Neural progenitor cell (in vitro differentiated cells): ENCODE results near the gene TXNRD1. TPM values are rescaled to one million over a fixed set of nuclear protein-coding genes. Genes with fewer than 3 reads are reported as not detected.
"Not testable (repeated sequence)": the region's sequence is repeated elsewhere in the genome, so short reads cannot be mapped to it uniquely, and the experiment has no call there.

ENCODE experiments used
- DNase-seq: peaks from one replicate; pipeline ENCODE4 v3.0.0-alpha.2; 2016; ENCODE audit warnings: low spot score
- H2AFZ ChIP-seq: fragments of 200-600 bp; sonication (generic); replicated peaks from 2 replicates; pipeline ENCODE4 v1.6.1; 2016; ENCODE audit warnings: antibody characterized with exemption
- H3F3A ChIP-seq: fragments of 200-600 bp; sonication (generic); 2 replicates; pipeline ENCODE4 v1.6.1; 2016; ENCODE audit warnings: antibody characterized with exemption, low read depth
- H3K27ac ChIP-seq: fragments of 200-600 bp; sonication (generic); 2 replicates; pipeline ENCODE4 v1.5.1; 2016; ENCODE audit warnings: mild to moderate bottlenecking
- H3K27me3 ChIP-seq: fragments of 200-600 bp; sonication (generic); 2 replicates; pipeline ENCODE4 v1.6.1; 2016; ENCODE audit warnings: mild to moderate bottlenecking, moderate library complexity
- H3K36me3 ChIP-seq: fragments of 200-600 bp; sonication (generic); 2 replicates; pipeline ENCODE4 v1.5.1; 2016
- H3K4me1 ChIP-seq: fragments of 200-600 bp; sonication (generic); 2 replicates; pipeline ENCODE4 v1.6.1; 2016; ENCODE audit warnings: mixed run types
- H3K4me2 ChIP-seq: fragments of 200-600 bp; sonication (generic); 2 replicates; pipeline ENCODE4 v1.6.1; 2016
- H3K4me3 ChIP-seq: fragments of 200-600 bp; sonication (generic); 2 replicates; pipeline ENCODE4 v1.5.1; 2016
- H3K79me2 ChIP-seq: fragments of 200-600 bp; sonication (generic); 2 replicates; pipeline ENCODE4 v1.6.1; 2016; ENCODE audit warnings: low read depth
- H3K9ac ChIP-seq: fragments of 200-600 bp; sonication (generic); 2 replicates; pipeline ENCODE4 v1.6.1; 2016
- H3K9me3 ChIP-seq: fragments of 200-600 bp; sonication (generic); 2 replicates; pipeline ENCODE4 v1.5.1; 2016; ENCODE audit warnings: low read depth
- H4K20me1 ChIP-seq: fragments of 200-600 bp; sonication (generic); 2 replicates; pipeline ENCODE4 v1.6.1; 2016; ENCODE audit warnings: low read depth
- H3K27ac Mint-ChIP-seq: 3 replicates; pipeline ENCODE4 v1.8.0; 2021; ENCODE audit warnings: mixed read lengths
- H3K27me3 Mint-ChIP-seq: 2 replicates; pipeline ENCODE4 v1.8.0; 2022; ENCODE audit warnings: low read depth, mild to moderate bottlenecking, inconsistent platforms, moderate library complexity, mixed read lengths; ENCODE audit not compliant: insufficient read depth
- H3K36me3 Mint-ChIP-seq: 3 replicates; pipeline ENCODE4 v1.8.0; 2021; ENCODE audit warnings: mixed read lengths
- H3K4me1 Mint-ChIP-seq: 3 replicates; pipeline ENCODE4 v1.8.0; 2021; ENCODE audit warnings: mixed read lengths
- H3K4me3 Mint-ChIP-seq: 3 replicates; pipeline ENCODE4 v1.8.0; 2021; ENCODE audit warnings: mild to moderate bottlenecking, moderate library complexity, mixed read lengths
- H3K9me3 Mint-ChIP-seq: 3 replicates; pipeline ENCODE4 v1.8.0; 2020; ENCODE audit warnings: mixed read lengths
- CTCF ChIP-seq: fragments of 200-600 bp; sonication (generic); IDR thresholded peaks from 2 replicates; pipeline ENCODE4 v1.5.1; 2017; ENCODE audit warnings: antibody characterized with exemption, mild to moderate bottlenecking
- EZH2 ChIP-seq: fragments of 200-600 bp; sonication (generic); IDR thresholded peaks from 2 replicates; pipeline ENCODE4 v1.6.1; 2017; ENCODE audit warnings: antibody characterized with exemption, mild to moderate bottlenecking, moderate library complexity
- EZH2phosphoT487 ChIP-seq: fragments of 200-600 bp; sonication (generic); IDR thresholded peaks from 2 replicates; pipeline ENCODE4 v1.6.1; 2017; ENCODE audit warnings: antibody characterized with exemption
- total RNA-seq: library from RNA; depleted of rRNA; stranded (reverse); fragments of >200 nt; gene quantifications from 2 replicates; pipeline ENCODE4 v1.2.3, GENCODE V29; 2015; ENCODE audit warnings: low replicate concordance

Gene TXNRD1
- total RNA-seq, 1 donor from 2014 or later, result 99.8 TPM

GRCh38 chr12:104319918-104320626 lies 104.5 kb downstream of the TXNRD1 start:
- H3K4me3 ChIP-seq, result no peak overlapping the region
- H3K36me3 ChIP-seq, result peaks cover 55% of the 10 kb centered on the region
- DNase-seq, result no peak
- H4K20me1 ChIP-seq, result no peaks in the 10 kb centered on the region
- H3K9me3 ChIP-seq, result no peaks in the 10 kb centered on the region
- no peak overlapping the region for H3K4me2 ChIP-seq
- H3K27ac Mint-ChIP-seq, result no peak overlapping the region
- H3K4me1 ChIP-seq, result no peaks in the 10 kb centered on the region
- no peaks in the 10 kb centered on the region for H3K27me3 Mint-ChIP-seq
- no peak overlapping the region for H3K9ac ChIP-seq
- no peak for TF ChIP-seq EZH2
- no peak for TF ChIP-seq EZH2phosphoT487
- no peak for TF ChIP-seq CTCF
- H3F3A ChIP-seq, result no peaks in the 10 kb centered on the region
- peaks cover 39% of the 10 kb centered on the region for H3K36me3 Mint-ChIP-seq
- H3K4me1 Mint-ChIP-seq, result no peaks in the 10 kb centered on the region
- no peak overlapping the region for H3K4me3 Mint-ChIP-seq
- H3K27me3 ChIP-seq, result no peaks in the 10 kb centered on the region
- H3K27ac ChIP-seq, result no peak overlapping the region
- H2AFZ ChIP-seq, result no peak overlapping the region
- peaks cover 4% of the 10 kb centered on the region for H3K79me2 ChIP-seq
- H3K9me3 Mint-ChIP-seq, result peaks cover 6% of the 10 kb centered on the region

GRCh38 chr12:104320627-104321024 lies 105.0 kb downstream of the TXNRD1 start:
- Histone ChIP-seq H3K36me3 (peaks cover 53% of the 10 kb centered on the region), H3K79me2 (peaks cover 4% of the 10 kb centered on the region), H3F3A (no peaks in the 10 kb centered on the region), H3K4me1 (no peaks in the 10 kb centered on the region), H2AFZ (no peak overlapping the region), H3K4me3 (no peak overlapping the region), H3K9me3 (no peaks in the 10 kb centered on the region), H3K27ac (no peak overlapping the region), H3K9ac (no peak overlapping the region), H4K20me1 (no peaks in the 10 kb centered on the region), H3K4me2 (no peak overlapping the region), H3K27me3 (no peaks in the 10 kb centered on the region)
- Mint-ChIP-seq H3K27ac (no peak overlapping the region), H3K4me3 (no peak overlapping the region), H3K27me3 (no peaks in the 10 kb centered on the region), H3K9me3 (peaks cover 6% of the 10 kb centered on the region), H3K4me1 (no peaks in the 10 kb centered on the region), H3K36me3 (peaks cover 37% of the 10 kb centered on the region)
- DNase-seq, result no peak
- TF ChIP-seq CTCF, result no peak
- TF ChIP-seq EZH2phosphoT487, result no peak
- TF ChIP-seq EZH2, result no peak

- H3K79me2 ChIP-seq, result peaks cover 4% of the 10 kb centered on the region
- no peak overlapping the region for H3K4me2 ChIP-seq
- H3K4me1 ChIP-seq, result no peaks in the 10 kb centered on the region
- DNase-seq, result no peak
- H3K4me3 Mint-ChIP-seq, result no peak overlapping the region
- H3K27ac ChIP-seq, result no peak overlapping the region
- no peaks in the 10 kb centered on the region for H3K27me3 ChIP-seq
- no peaks in the 10 kb centered on the region for H3K9me3 ChIP-seq
- TF ChIP-seq EZH2, result no peak
- no peak for TF ChIP-seq EZH2phosphoT487
- TF ChIP-seq CTCF, result no peak
- H2AFZ ChIP-seq, result no peak overlapping the region
- no peaks in the 10 kb centered on the region for H4K20me1 ChIP-seq
- H3K4me3 ChIP-seq, result no peak overlapping the region
- no peak overlapping the region for H3K27ac Mint-ChIP-seq
- H3K9me3 Mint-ChIP-seq, result peaks cover 6% of the 10 kb centered on the region
- H3K36me3 Mint-ChIP-seq, result peaks cover 34% of the 10 kb centered on the region
- no peaks in the 10 kb centered on the region for H3F3A ChIP-seq
- H3K4me1 Mint-ChIP-seq, result no peaks in the 10 kb centered on the region
- no peak overlapping the region for H3K9ac ChIP-seq
- H3K27me3 Mint-ChIP-seq, result no peaks in the 10 kb centered on the region
- peaks cover 49% of the 10 kb centered on the region for H3K36me3 ChIP-seq
Observed at GRCh38 chr12:104321949-104322348, 106.4 kb downstream of the TXNRD1 start.

- H3K4me1 ChIP-seq, H3K27ac ChIP-seq, DNase-seq, H3K4me1 Mint-ChIP-seq, H3K4me3 Mint-ChIP-seq, H3K9ac ChIP-seq, H2AFZ ChIP-seq, H3K9me3 ChIP-seq, H3K27me3 Mint-ChIP-seq, H3K27me3 ChIP-seq, H3K4me2 ChIP-seq, H3K9me3 Mint-ChIP-seq, H3K27ac Mint-ChIP-seq, H3K4me3 ChIP-seq, H3K79me2 ChIP-seq, H4K20me1 ChIP-seq, H3F3A ChIP-seq: not testable (repeated sequence)
- H3K36me3 ChIP-seq, result peaks cover 47% of the 10 kb centered on the region
- H3K36me3 Mint-ChIP-seq, result peaks cover 34% of the 10 kb centered on the region
Observed at GRCh38 chr12:104322533-104322932, 107.0 kb downstream of the TXNRD1 start.
